Spleen (tissue), 7 donors: ENCODE measurements around the gene PSMG1.

Experiments
- POLR2A ChIP-seq, 3 donors: fragments of 450-650 bp; IDR thresholded peaks; one replicate each; pipeline ENCODE4 v1.5.1; 2017; ENCODE audit warnings: antibody characterized with exemption in 3 of 3, mild to moderate bottlenecking in 1 of 3
- TF ChIP-seq, protein P1 (sequence below), 11 experiments: fragments of 200-600 bp in 7 of 11; fragments of 450-650 bp in 4 of 11; sonication (generic) in 4 of 11; IDR thresholded peaks in 8 of 11; conservative IDR thresholded peaks in 3 of 11; 1 replicate in 7 of 11; 2 replicates in 4 of 11; pipeline versions ENCODE4 v1.4.0 to v1.8.0; 2016 to 2021; ENCODE audit warnings: antibody characterized with exemption in 11 of 11, inconsistent platforms in 4 of 11, mild to moderate bottlenecking in 1 of 11
- donor health status: DM: no; HTN: no; CAD: no; lungs with moderate emphysema.
- donor health status: DM: no; HTN: no; CAD: no.
- donor health status: DM: no; HTN: no; CAD: no.

DNA sequence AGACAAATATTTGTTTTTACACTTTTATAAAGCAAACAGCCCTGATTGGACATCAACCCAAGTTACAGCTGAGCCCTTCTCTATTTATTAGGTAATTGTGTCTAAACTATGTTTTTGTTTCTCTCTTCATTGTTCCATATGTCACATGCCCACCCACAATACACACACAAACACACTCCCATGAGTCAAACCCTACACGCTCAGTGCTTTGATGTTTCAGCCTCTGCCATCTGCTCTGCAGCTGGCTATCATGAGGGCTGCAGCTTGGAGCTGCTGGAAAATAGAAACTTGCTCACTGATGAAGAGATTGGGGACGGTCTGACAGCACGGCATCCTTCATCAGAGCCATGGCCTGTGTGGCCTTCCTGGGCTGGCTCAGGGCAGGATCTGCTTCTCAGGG, 41.7 kb downstream of the PSMG1 start:
- no peak for TF ChIP-seq POLR2A (IDR thresholded peaks at IDR 0.05)
- TF ChIP-seq, protein P1, sequence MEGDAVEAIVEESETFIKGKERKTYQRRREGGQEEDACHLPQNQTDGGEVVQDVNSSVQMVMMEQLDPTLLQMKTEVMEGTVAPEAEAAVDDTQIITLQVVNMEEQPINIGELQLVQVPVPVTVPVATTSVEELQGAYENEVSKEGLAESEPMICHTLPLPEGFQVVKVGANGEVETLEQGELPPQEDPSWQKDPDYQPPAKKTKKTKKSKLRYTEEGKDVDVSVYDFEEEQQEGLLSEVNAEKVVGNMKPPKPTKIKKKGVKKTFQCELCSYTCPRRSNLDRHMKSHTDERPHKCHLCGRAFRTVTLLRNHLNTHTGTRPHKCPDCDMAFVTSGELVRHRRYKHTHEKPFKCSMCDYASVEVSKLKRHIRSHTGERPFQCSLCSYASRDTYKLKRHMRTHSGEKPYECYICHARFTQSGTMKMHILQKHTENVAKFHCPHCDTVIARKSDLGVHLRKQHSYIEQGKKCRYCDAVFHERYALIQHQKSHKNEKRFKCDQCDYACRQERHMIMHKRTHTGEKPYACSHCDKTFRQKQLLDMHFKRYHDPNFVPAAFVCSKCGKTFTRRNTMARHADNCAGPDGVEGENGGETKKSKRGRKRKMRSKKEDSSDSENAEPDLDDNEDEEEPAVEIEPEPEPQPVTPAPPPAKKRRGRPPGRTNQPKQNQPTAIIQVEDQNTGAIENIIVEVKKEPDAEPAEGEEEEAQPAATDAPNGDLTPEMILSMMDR (IDR thresholded peaks at IDR 0.05 in 8 of 11, conservative IDR thresholded peaks at IDR 0.05 in 3 of 11): no peak
